ENCODE measurements around the gene TNFRSF9.
"Not testable (repeated sequence)": the region's sequence is repeated elsewhere in the genome, so short reads cannot be mapped to it uniquely, and the experiment has no call there.

- not testable (repeated sequence) for TF ChIP-seq CTCF (IDR thresholded peaks at IDR 0.05; ENCODE audit: low read length); EZH2 (IDR thresholded peaks at IDR 0.05; ENCODE audit: borderline replicate concordance, low read length)
These were observed 22.7 kb downstream of the TNFRSF9 start for GRCh38 chr1:7917971-7918370.
